ENCODE measurements around the gene TMEM87A.

DNA sequence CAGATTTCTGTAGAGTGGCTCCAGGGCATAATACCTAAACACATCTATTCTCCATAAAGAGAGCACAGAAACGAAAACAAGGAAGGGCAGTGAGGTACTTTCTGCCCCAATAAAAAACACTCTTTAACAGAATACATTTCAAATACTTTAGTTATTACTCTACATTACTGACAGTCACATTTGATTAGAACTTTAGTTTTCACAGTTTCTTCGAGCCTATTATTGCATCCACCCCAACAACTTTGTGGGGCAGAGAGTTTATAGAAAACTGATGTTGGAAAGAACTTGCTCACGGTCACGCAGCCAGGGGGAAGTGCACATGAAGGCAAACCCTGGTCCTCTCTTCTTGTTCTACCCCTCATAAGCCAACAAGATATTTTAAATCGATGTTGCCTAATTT lies 74.1 kb downstream of the TMEM87A start:
- TF ChIP-seq, protein P1, sequence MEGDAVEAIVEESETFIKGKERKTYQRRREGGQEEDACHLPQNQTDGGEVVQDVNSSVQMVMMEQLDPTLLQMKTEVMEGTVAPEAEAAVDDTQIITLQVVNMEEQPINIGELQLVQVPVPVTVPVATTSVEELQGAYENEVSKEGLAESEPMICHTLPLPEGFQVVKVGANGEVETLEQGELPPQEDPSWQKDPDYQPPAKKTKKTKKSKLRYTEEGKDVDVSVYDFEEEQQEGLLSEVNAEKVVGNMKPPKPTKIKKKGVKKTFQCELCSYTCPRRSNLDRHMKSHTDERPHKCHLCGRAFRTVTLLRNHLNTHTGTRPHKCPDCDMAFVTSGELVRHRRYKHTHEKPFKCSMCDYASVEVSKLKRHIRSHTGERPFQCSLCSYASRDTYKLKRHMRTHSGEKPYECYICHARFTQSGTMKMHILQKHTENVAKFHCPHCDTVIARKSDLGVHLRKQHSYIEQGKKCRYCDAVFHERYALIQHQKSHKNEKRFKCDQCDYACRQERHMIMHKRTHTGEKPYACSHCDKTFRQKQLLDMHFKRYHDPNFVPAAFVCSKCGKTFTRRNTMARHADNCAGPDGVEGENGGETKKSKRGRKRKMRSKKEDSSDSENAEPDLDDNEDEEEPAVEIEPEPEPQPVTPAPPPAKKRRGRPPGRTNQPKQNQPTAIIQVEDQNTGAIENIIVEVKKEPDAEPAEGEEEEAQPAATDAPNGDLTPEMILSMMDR (IDR thresholded peaks at IDR 0.05): no peak
- no peak for TF ChIP-seq POLR2A (IDR thresholded peaks at IDR 0.05)

Data from adrenal gland (tissue), 5 donors.